HepG2 (cell line): ENCODE measurements around the gene TCF19. TPM values are rescaled to one million over a fixed set of nuclear protein-coding genes. Genes with fewer than 3 reads are reported as not detected.

Experiments used
- ATF6 ChIP-seq: sonication (generic); formaldehyde crosslinking; conservative IDR thresholded peaks from 2 replicates; pipeline ENCODE4 v1.4.0; 2020; ENCODE audit warnings: missing genetic modification reagents
- ATRX ChIP-seq: sonication (generic); formaldehyde crosslinking; IDR thresholded peaks from 2 replicates; pipeline ENCODE4 v1.4.0; 2020; ENCODE audit warnings: missing genetic modification reagents, borderline replicate concordance
- CCDC6 ChIP-seq: sonication (generic); formaldehyde crosslinking; IDR thresholded peaks from 2 replicates; pipeline ENCODE4 v1.8.1; 2022; ENCODE audit warnings: mild to moderate bottlenecking, missing genetic modification reagents, moderate library complexity
- FOSL1 ChIP-seq: sonication (generic); formaldehyde crosslinking; IDR thresholded peaks from 2 replicates; pipeline ENCODE4 v1.9.0; 2021; ENCODE audit warnings: missing genetic modification reagents, borderline replicate concordance
- GFI1 ChIP-seq: sonication (generic); formaldehyde crosslinking; IDR thresholded peaks from 2 replicates; pipeline ENCODE4 v1.5.0; 2020; ENCODE audit warnings: missing genetic modification reagents, mild to moderate bottlenecking, borderline replicate concordance
- HNRNPK ChIP-seq: fragments of 200-400 bp; formaldehyde crosslinking; IDR thresholded peaks from 2 replicates; pipeline ENCODE4 v1.6.1; 2018; ENCODE audit warnings: low read length, low read depth, moderate library complexity, mild to moderate bottlenecking; ENCODE audit not compliant: poor library complexity, severe bottlenecking
- KDM6A ChIP-seq: IDR thresholded peaks from 2 replicates; pipeline ENCODE4 v1.6.1; 2016; ENCODE audit warnings: low read depth
- MAF1 ChIP-seq: sonication (generic); formaldehyde crosslinking; IDR thresholded peaks from 2 replicates; pipeline ENCODE4 v1.5.0; 2020; ENCODE audit warnings: missing genetic modification reagents, borderline replicate concordance
- MAFF ChIP-seq: IDR thresholded peaks from 2 replicates; pipeline ENCODE4 v1.6.1; 2011; ENCODE audit warnings: low read depth, low read length, improper control_type of control experiment
- MEIS2 ChIP-seq: sonication (generic); formaldehyde crosslinking; IDR thresholded peaks from 2 replicates; pipeline ENCODE4 v1.9.0; 2021; ENCODE audit warnings: mild to moderate bottlenecking, missing genetic modification reagents
- MIER2 ChIP-seq: IDR thresholded peaks from 2 replicates; pipeline ENCODE4 v1.6.1; 2016; ENCODE audit warnings: missing biosample characterization, missing genetic modification reagents
- NR2F2 ChIP-seq: IDR thresholded peaks from 2 replicates; pipeline ENCODE4 v1.6.1; 2012; ENCODE audit warnings: low read depth, inconsistent platforms, borderline replicate concordance
- PHF8 ChIP-seq: sonication (generic); formaldehyde crosslinking; IDR thresholded peaks from 2 replicates; pipeline ENCODE4 v1.5.0; 2020; ENCODE audit warnings: missing genetic modification reagents
- RBFOX2 ChIP-seq: fragments of 200-400 bp; formaldehyde crosslinking; IDR thresholded peaks from 2 replicates; pipeline ENCODE4 v1.6.1; 2017; ENCODE audit warnings: low read depth, mild to moderate bottlenecking, low read length
- RFXAP ChIP-seq: sonication (generic); formaldehyde crosslinking; IDR thresholded peaks from 2 replicates; pipeline ENCODE4 v1.4.0; 2020; ENCODE audit warnings: missing genetic modification reagents, borderline replicate concordance
- RNF2 ChIP-seq: fragments of 450-650 bp; conservative IDR thresholded peaks from 2 replicates; pipeline ENCODE4 v1.6.1; 2016; ENCODE audit warnings: low read depth
- STAG1 ChIP-seq: sonication (generic); formaldehyde crosslinking; IDR thresholded peaks from 2 replicates; pipeline ENCODE4 v1.4.0; 2020; ENCODE audit warnings: missing genetic modification reagents
- TP53 ChIP-seq: sonication (generic); formaldehyde crosslinking; conservative IDR thresholded peaks from 2 replicates; pipeline ENCODE4 v1.4.0; 2020; ENCODE audit warnings: missing genetic modification reagents
- ZBTB34 ChIP-seq: sonication (generic); formaldehyde crosslinking; IDR thresholded peaks from 2 replicates; pipeline ENCODE4 v1.8.0; 2022; ENCODE audit warnings: mild to moderate bottlenecking, missing genetic modification reagents
- ZNF230 ChIP-seq: sonication (generic); formaldehyde crosslinking; IDR thresholded peaks from 2 replicates; pipeline ENCODE4 v1.4.0; 2020; ENCODE audit warnings: mild to moderate bottlenecking, missing genetic modification reagents
- ZNF367 ChIP-seq: sonication (generic); formaldehyde crosslinking; IDR thresholded peaks from 2 replicates; pipeline ENCODE4 v1.4.0; 2020; ENCODE audit warnings: missing genetic modification reagents, borderline replicate concordance
- ZNF382 ChIP-seq: sonication (generic); formaldehyde crosslinking; IDR thresholded peaks from 2 replicates; pipeline ENCODE4 v1.5.0; 2020; ENCODE audit warnings: missing genetic modification reagents, mild to moderate bottlenecking, borderline replicate concordance
- ZNF549 ChIP-seq: sonication (generic); formaldehyde crosslinking; IDR thresholded peaks from 2 replicates; pipeline ENCODE4 v1.5.0; 2020; ENCODE audit warnings: missing genetic modification reagents
- ZNF577 ChIP-seq: sonication (generic); formaldehyde crosslinking; IDR thresholded peaks from 2 replicates; pipeline ENCODE4 v1.4.0; 2020; ENCODE audit warnings: mild to moderate bottlenecking, low read depth, missing genetic modification reagents, borderline replicate concordance
- ZNF777 ChIP-seq: sonication (generic); formaldehyde crosslinking; IDR thresholded peaks from 2 replicates; pipeline ENCODE4 v1.4.0; 2020; ENCODE audit warnings: missing genetic modification reagents
- ZNF839 ChIP-seq: sonication (generic); formaldehyde crosslinking; IDR thresholded peaks from 2 replicates; pipeline ENCODE4 v1.4.0; 2020; ENCODE audit warnings: missing genetic modification reagents, mild to moderate bottlenecking, borderline replicate concordance
- ZSCAN21 ChIP-seq: sonication (generic); formaldehyde crosslinking; IDR thresholded peaks from 2 replicates; pipeline ENCODE4 v1.8.0; 2022; ENCODE audit warnings: mild to moderate bottlenecking, missing genetic modification reagents, moderate library complexity, borderline replicate concordance
- polyA plus RNA-seq, 8 experiments: library from polyadenylated mRNA; depleted of rRNA in 3 of 8; stranded (reverse) in 7 of 8; unstranded in 1 of 8; fragments of >200 nt; fragmentation: Illumina TruSeq in 4 of 8; extraction: Trizol in 4 of 8; gene quantifications; 2 replicates each; pipeline versions ENCODE4 v1.2.1 to v1.2.3, GENCODE V29; 2011 to 2016; ENCODE audit warnings: low read depth in 4 of 8, missing spikeins in 1 of 8, mixed read lengths in 1 of 8; ENCODE audit not compliant: insufficient read depth in 1 of 8
- total RNA-seq, 5 experiments: library from RNA; depleted of rRNA; stranded (reverse); fragments of >200 nt; fragmentation: Illumina TruSeq; extraction: Trizol; gene quantifications; 2 replicates each; pipeline ENCODE4 v1.2.3, GENCODE V29; 2016; ENCODE audit warnings: low read depth in 1 of 5
- TF ChIP-seq, protein P1 (sequence below): sonication (generic); formaldehyde crosslinking; conservative IDR thresholded peaks from 2 replicates; pipeline ENCODE4 v1.8.1; 2023; ENCODE audit warnings: missing genetic modification reagents

TCF19 gene
- total and polyA plus RNA-seq, 2 of the 13 experiments (the other 11 are each of a cell fraction or from before 2014, with no cell fraction given) = 4.9 to 22.2 TPM

GRCh38 chr6:31186052-31186734 is 27.8 kb downstream of the TCF19 start (continued):
- TF ChIP-seq ATF6 (CRISPR knock-in tag) = no peak
- 0 out of 2 replicates have a peak, but pooled peaks have one; percentile 52 for TF ChIP-seq ZNF839 (CRISPR knock-in tag)
- no peak for TF ChIP-seq ZNF549
- no peak for TF ChIP-seq MAFF
- TF ChIP-seq ZNF230 (CRISPR knock-in tag) = peak; percentile 57; the same call in 1 of the 2 replicates
- TF ChIP-seq, protein P1, sequence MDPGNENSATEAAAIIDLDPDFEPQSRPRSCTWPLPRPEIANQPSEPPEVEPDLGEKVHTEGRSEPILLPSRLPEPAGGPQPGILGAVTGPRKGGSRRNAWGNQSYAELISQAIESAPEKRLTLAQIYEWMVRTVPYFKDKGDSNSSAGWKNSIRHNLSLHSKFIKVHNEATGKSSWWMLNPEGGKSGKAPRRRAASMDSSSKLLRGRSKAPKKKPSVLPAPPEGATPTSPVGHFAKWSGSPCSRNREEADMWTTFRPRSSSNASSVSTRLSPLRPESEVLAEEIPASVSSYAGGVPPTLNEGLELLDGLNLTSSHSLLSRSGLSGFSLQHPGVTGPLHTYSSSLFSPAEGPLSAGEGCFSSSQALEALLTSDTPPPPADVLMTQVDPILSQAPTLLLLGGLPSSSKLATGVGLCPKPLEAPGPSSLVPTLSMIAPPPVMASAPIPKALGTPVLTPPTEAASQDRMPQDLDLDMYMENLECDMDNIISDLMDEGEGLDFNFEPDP (CRISPR knock-in tag) = no peak
- no peak for TF ChIP-seq ZNF367 (CRISPR knock-in tag)
- no peak for TF ChIP-seq KDM6A (CRISPR knock-in tag)
- TF ChIP-seq ZNF777 (CRISPR knock-in tag) = no peak
- no peak; the same call in 1 of the 2 replicates for TF ChIP-seq MIER2 (CRISPR knock-in tag)
- peak; percentile 93 for TF ChIP-seq PHF8
- no peak for TF ChIP-seq ATRX (CRISPR knock-in tag)
- TF ChIP-seq MEIS2 (CRISPR knock-in tag) = no peak
- no peak for TF ChIP-seq FOSL1 (CRISPR knock-in tag)
- TF ChIP-seq GFI1 (CRISPR knock-in tag) = peak; percentile 76; the same call in 1 of the 2 replicates
- no peak for TF ChIP-seq TP53 (CRISPR knock-in tag)
- no peak for TF ChIP-seq HNRNPK
- no peak for TF ChIP-seq ZNF382 (CRISPR knock-in tag)
- 0 out of 2 replicates have a peak, but pooled peaks have one; percentile 73 for TF ChIP-seq ZBTB34 (CRISPR knock-in tag)
- TF ChIP-seq ZSCAN21 (CRISPR knock-in tag) = no peak; the same call in 1 of the 2 replicates
- no peak for TF ChIP-seq STAG1 (CRISPR knock-in tag)
- TF ChIP-seq MAF1 (CRISPR knock-in tag) = no peak
- TF ChIP-seq RNF2 = no peak
- peak; percentile 67 for TF ChIP-seq RBFOX2
- no peak for TF ChIP-seq RFXAP (CRISPR knock-in tag)
- no peak for TF ChIP-seq ZNF577 (CRISPR knock-in tag)
- TF ChIP-seq NR2F2 = no peak
- TF ChIP-seq CCDC6 = 0 out of 2 replicates have a peak, but pooled peaks have one; percentile 57
